ENCODE data around the gene SATL1. TPM values are rescaled to one million over a fixed set of nuclear protein-coding genes. Genes with fewer than 3 reads are reported as not detected.

Gene SATL1
- total and polyA plus RNA-seq, 4 donors, result 0.05 TPM; not detected in 3

- Histone ChIP-seq H3K36me3 (ENCODE audit: control insufficient read depth in 4 of 4, insufficient read depth in 3 of 4, low read depth in 1 of 4, low read length in 3 of 4) (no peaks in the 10 kb centered on the region), H3K4me3 (ENCODE audit: low read depth in 1 of 3, low read length in 3 of 3) (no peak overlapping the region), H3K27me3 (ENCODE audit: control insufficient read depth in 4 of 4, insufficient read depth in 4 of 4, low read length in 3 of 4) (no peaks in the 10 kb centered on the region), H3K9me3 (ENCODE audit: control insufficient read depth in 4 of 4, low read length in 3 of 4) (no peaks in the 10 kb centered on the region), H3K4me1 (ENCODE audit: control insufficient read depth in 4 of 4, insufficient read depth in 4 of 4, low read length in 3 of 4) (no peaks in the 10 kb centered on the region), H3K27ac (ENCODE audit: low read depth in 1 of 2, low read length in 2 of 2) (no peak overlapping the region), H3K9ac (ENCODE audit: low read depth in 1 of 2, low read length in 2 of 2) (no peak overlapping the region)
- 7% methylated on average over 1 of the region's 1 CpG for WGBS
- TF ChIP-seq REST (IDR thresholded peaks at IDR 0.05), result no peak
- no peak for TF ChIP-seq RAD21 (IDR thresholded peaks at IDR 0.05)
- TF ChIP-seq CTCF (IDR thresholded peaks at IDR 0.05; ENCODE audit: low read depth, low read length, missing input control), result no peak
- no peak for TF ChIP-seq JUND (IDR thresholded peaks at IDR 0.05)
- TF ChIP-seq RXRA (IDR thresholded peaks at IDR 0.05), result no peak
- no peak for TF ChIP-seq GABPA (IDR thresholded peaks at IDR 0.05 in 1 of 2, conservative IDR thresholded peaks at IDR 0.05 in 1 of 2)
- no peak for TF ChIP-seq HNF4G (IDR thresholded peaks at IDR 0.05)
- TF ChIP-seq HNF4A (conservative IDR thresholded peaks at IDR 0.05), result no peak
- no peak for TF ChIP-seq NR2F2 (IDR thresholded peaks at IDR 0.05)
- TF ChIP-seq YY1 (IDR thresholded peaks at IDR 0.05), result no peak
- no peak for TF ChIP-seq ZBTB33 (IDR thresholded peaks at IDR 0.05)
- TF ChIP-seq FOXA1 (IDR thresholded peaks at IDR 0.05), result no peak
- no peak for TF ChIP-seq SP1 (IDR thresholded peaks at IDR 0.05)
- TF ChIP-seq FOXA2 (IDR thresholded peaks at IDR 0.05), result no peak
- no peak for TF ChIP-seq MAX (IDR thresholded peaks at IDR 0.05)
- no peak for TF ChIP-seq EGR1 (IDR thresholded peaks at IDR 0.05; ENCODE audit: low read depth in 2 of 2)
- no peak for DNase-seq (ENCODE audit: low spot score)
Measured at GRCh38 chrX:85196319-85196718, 47.3 kb downstream of the SATL1 start.

GRCh38 chrX:85159644-85160043, 83.9 kb downstream of the SATL1 start:
- H3K36me3 ChIP-seq (ENCODE audit: control insufficient read depth in 4 of 4, insufficient read depth in 3 of 4, low read depth in 1 of 4, low read length in 3 of 4), result no peaks in the 10 kb centered on the region
- H3K27ac ChIP-seq (ENCODE audit: low read depth in 1 of 2, low read length in 2 of 2), result no peak overlapping the region
- H3K9ac ChIP-seq (ENCODE audit: low read depth in 1 of 2, low read length in 2 of 2), result no peak overlapping the region
- H3K4me1 ChIP-seq (ENCODE audit: control insufficient read depth in 4 of 4, insufficient read depth in 4 of 4, low read length in 3 of 4), result no peaks in the 10 kb centered on the region
- no peaks in the 10 kb centered on the region for H3K27me3 ChIP-seq (ENCODE audit: control insufficient read depth in 4 of 4, insufficient read depth in 4 of 4, low read length in 3 of 4)
- DNase-seq (ENCODE audit: low spot score), result no peak
- TF ChIP-seq TAF1 (conservative IDR thresholded peaks at IDR 0.05) (no peak), RAD21 (IDR thresholded peaks at IDR 0.05) (no peak), MAX (IDR thresholded peaks at IDR 0.05) (no peak), CTCF (IDR thresholded peaks at IDR 0.05; ENCODE audit: low read depth, low read length, missing input control) (no peak), NR2F2 (IDR thresholded peaks at IDR 0.05) (no peak), EGR1 (IDR thresholded peaks at IDR 0.05; ENCODE audit: low read depth in 2 of 2) (no peak), ATF3 (IDR thresholded peaks at IDR 0.05) (no peak), GABPA (IDR thresholded peaks at IDR 0.05 in 1 of 2, conservative IDR thresholded peaks at IDR 0.05 in 1 of 2) (no peak)
- no peak overlapping the region for H3K4me3 ChIP-seq (ENCODE audit: low read depth in 1 of 3, low read length in 3 of 3)
- H3K9me3 ChIP-seq (ENCODE audit: control insufficient read depth in 4 of 4, low read length in 3 of 4), result no peaks in the 10 kb centered on the region
- 83% methylated on average over 5 of the region's 5 CpGs for WGBS

Data from liver (tissue), 9 donors.